ENCODE results near the gene PER2.

The PER2 gene

DNA sequence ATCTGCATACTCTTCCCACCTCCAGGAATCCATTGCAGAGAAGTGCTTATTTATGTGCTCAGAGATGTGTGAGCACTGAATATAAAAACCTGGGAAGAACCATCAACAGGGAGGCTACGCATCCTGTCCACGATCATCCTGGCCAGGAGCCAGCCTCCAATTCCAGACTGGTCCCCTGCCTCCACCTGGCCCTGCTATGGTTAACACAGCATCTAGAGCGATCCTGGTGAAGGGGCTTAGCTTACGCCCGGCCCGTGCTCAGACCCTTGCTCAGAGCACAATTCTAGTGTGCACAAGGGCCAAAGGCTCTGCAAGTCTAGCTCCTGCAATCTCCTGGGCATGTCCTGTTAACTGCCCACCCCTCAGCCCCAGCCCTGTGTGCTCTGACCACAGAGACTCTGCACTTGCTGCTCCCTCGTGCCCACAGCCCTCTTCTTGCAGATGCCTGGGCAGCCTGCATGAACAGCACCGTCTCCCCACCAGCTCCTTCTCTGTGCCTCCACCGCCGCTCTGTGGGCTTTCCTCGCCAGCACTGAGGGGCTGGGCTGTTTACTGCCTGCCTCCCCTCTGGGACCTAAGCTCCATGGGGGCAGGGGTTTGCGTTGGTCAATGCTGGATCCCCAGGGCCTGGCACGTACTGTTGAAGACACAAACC is 6.5 kb downstream of the PER2 start:
- Histone ChIP-seq H3K36me3 (replicated peaks; ENCODE audit: low read depth, low read length) (no peaks in the 10 kb centered on the region), H3K9ac (ENCODE audit: low read length) (no peak overlapping the region), H2AFZ (ENCODE audit: low read depth, low read length) (no peak overlapping the region), H4K20me1 (ENCODE audit: insufficient read depth, low read length) (peaks cover 3% of the 10 kb centered on the region; the same call in 1 of the 2 replicates), H3K27me3 (ENCODE audit: low read depth, low read length) (no peaks in the 10 kb centered on the region), H3K79me2 (ENCODE audit: low read length) (peaks cover 83% of the 10 kb centered on the region), H3K4me2 (ENCODE audit: low read length) (no peak overlapping the region), H3K4me1 (ENCODE audit: low read length) (peaks cover 2% of the 10 kb centered on the region; the same call in 1 of the 2 replicates), H3K4me3 (ENCODE audit: low read length) (no peak overlapping the region), H3K9me3 (ENCODE audit: insufficient read depth, low read length) (no peaks in the 10 kb centered on the region), H3K27ac (ENCODE audit: low read length) (no peak overlapping the region)
- TF ChIP-seq, protein P1, sequence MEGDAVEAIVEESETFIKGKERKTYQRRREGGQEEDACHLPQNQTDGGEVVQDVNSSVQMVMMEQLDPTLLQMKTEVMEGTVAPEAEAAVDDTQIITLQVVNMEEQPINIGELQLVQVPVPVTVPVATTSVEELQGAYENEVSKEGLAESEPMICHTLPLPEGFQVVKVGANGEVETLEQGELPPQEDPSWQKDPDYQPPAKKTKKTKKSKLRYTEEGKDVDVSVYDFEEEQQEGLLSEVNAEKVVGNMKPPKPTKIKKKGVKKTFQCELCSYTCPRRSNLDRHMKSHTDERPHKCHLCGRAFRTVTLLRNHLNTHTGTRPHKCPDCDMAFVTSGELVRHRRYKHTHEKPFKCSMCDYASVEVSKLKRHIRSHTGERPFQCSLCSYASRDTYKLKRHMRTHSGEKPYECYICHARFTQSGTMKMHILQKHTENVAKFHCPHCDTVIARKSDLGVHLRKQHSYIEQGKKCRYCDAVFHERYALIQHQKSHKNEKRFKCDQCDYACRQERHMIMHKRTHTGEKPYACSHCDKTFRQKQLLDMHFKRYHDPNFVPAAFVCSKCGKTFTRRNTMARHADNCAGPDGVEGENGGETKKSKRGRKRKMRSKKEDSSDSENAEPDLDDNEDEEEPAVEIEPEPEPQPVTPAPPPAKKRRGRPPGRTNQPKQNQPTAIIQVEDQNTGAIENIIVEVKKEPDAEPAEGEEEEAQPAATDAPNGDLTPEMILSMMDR (IDR thresholded peaks at IDR 0.05; ENCODE audit: low read depth, low read length): no peak
- no peak for TF ChIP-seq EZH2phosphoT487 (IDR thresholded peaks at IDR 0.05; ENCODE audit: low read depth)

DNA sequence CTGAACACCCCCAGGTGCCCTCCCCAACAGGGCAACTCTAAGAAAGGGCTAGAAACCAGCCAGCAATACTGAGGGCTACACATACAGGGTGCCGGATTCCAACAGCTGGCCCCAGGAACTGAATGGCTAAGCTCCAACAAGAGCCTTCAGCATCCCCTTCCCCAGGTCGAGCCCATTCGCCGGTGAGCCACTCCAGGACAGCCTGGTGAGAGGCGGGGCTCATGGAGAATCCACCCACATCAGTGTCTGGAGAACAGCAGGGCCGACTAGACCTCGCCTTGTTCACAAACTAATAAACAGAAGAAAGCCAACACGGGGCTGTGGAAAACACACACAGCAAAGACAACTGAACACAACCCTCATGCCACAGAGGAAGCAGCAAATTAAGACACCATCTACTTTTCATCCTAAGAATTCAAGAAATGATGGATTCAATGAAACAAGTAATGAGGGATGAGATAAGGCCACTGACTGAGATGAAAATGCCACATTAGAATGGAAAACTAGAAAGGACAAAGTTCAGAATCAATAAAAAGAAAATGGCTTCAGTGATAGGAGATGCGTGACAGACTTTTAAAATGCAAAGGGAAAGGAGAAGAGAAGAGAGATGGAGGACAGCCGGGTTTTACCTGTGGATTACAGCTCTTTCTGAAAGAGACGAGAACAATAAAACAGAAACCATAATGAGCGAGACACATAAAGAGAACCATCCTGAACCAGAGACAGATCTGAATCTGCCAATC is 8.2 kb downstream of the PER2 start:
- H3K9ac ChIP-seq (ENCODE audit: low read length): no peak overlapping the region
- H3K4me2 ChIP-seq (ENCODE audit: low read length): no peak overlapping the region
- no peaks in the 10 kb centered on the region for H3K36me3 ChIP-seq (replicated peaks; ENCODE audit: low read depth, low read length)
- H2AFZ ChIP-seq (ENCODE audit: low read depth, low read length): no peak overlapping the region
- H4K20me1 ChIP-seq (ENCODE audit: insufficient read depth, low read length): peaks cover 3% of the 10 kb centered on the region; the same call in 1 of the 2 replicates
- no peak overlapping the region for H3K4me3 ChIP-seq (ENCODE audit: low read length)
- no peak overlapping the region for H3K27ac ChIP-seq (ENCODE audit: low read length)
- H3K9me3 ChIP-seq (ENCODE audit: insufficient read depth, low read length): no peaks in the 10 kb centered on the region
- no peaks in the 10 kb centered on the region for H3K4me1 ChIP-seq (ENCODE audit: low read length)
- H3K27me3 ChIP-seq (ENCODE audit: low read depth, low read length): no peaks in the 10 kb centered on the region
- H3K79me2 ChIP-seq (ENCODE audit: low read length): peaks cover 66% of the 10 kb centered on the region
- TF ChIP-seq EZH2phosphoT487 (IDR thresholded peaks at IDR 0.05; ENCODE audit: low read depth): no peak

DNA sequence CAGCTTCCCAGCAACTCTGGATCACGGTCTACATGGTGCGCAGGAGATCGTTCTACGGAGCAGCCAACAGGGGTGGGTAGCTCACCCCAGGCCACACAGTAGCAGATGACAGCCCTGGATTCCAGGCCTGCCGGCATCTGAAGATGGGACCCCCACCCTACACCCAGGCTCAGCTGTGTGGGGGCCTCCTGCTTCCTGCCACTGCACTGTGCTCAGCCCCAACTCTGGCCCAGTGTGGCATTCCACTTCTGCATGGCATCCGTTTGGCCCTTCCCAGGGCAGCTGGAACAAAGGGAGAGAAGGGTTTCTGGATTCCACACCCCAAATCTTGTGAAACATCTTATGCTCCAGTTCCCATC is 9.1 kb downstream of the PER2 start:
- no peaks in the 10 kb centered on the region; the same call in 1 of the 2 replicates for H4K20me1 ChIP-seq (ENCODE audit: insufficient read depth, low read length)
- no peaks in the 10 kb centered on the region for H3K27me3 ChIP-seq (ENCODE audit: low read depth, low read length)
- H3K79me2 ChIP-seq (ENCODE audit: low read length): peaks cover 58% of the 10 kb centered on the region
- no peaks in the 10 kb centered on the region for H3K36me3 ChIP-seq (replicated peaks; ENCODE audit: low read depth, low read length)
- no peak overlapping the region for H3K4me2 ChIP-seq (ENCODE audit: low read length)
- H3K9me3 ChIP-seq (ENCODE audit: insufficient read depth, low read length): no peaks in the 10 kb centered on the region
- no peak overlapping the region for H3K27ac ChIP-seq (ENCODE audit: low read length)
- no peaks in the 10 kb centered on the region for H3K4me1 ChIP-seq (ENCODE audit: low read length)
- no peak overlapping the region for H3K9ac ChIP-seq (ENCODE audit: low read length)
- H2AFZ ChIP-seq (ENCODE audit: low read depth, low read length): no peak overlapping the region
- no peak for TF ChIP-seq EZH2phosphoT487 (IDR thresholded peaks at IDR 0.05; ENCODE audit: low read depth)
- TF ChIP-seq, protein P1 (IDR thresholded peaks at IDR 0.05; ENCODE audit: low read depth, low read length): no peak
- H3K4me3 ChIP-seq (ENCODE audit: low read length): no peak overlapping the region

DNA sequence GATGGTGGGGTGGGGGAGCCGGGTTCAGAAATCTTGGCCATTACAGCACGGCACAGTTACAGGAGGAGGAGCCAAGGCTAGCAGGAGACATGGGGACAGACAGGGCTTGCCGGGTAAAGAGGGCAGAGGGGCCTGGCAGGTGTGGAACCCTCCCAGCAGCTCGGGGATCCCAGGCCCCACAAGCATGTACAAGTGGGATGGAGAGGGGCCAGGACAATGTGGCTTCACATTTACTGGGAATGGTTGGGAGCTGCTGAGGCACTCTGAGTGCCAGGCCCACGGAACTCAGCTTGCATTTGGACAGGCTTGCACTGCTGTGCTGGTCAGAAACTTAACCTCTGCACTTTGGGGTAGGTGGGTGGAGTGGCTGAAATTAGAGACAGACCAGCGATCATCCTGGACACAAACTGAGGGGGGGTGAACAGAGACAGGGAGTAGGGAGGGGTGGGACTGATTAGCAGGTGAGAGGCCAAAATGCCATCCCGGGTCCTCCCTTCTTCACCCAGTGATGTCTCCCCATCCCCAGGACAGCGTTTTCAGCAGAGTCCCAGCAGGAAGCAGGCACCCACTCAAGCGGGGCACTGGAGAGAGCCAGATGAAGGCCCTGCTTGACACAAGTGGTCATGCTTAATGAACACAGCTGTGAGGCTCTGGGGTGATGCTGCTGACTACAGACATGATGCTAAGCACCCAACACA is 9.6 kb downstream of the PER2 start:
- no peak for TF ChIP-seq EZH2phosphoT487 (IDR thresholded peaks at IDR 0.05; ENCODE audit: low read depth)
- TF ChIP-seq, protein P1 (IDR thresholded peaks at IDR 0.05; ENCODE audit: low read depth, low read length): no peak
- Histone ChIP-seq H3K9ac (ENCODE audit: low read length) (no peak overlapping the region), H3K9me3 (ENCODE audit: insufficient read depth, low read length) (no peaks in the 10 kb centered on the region), H3K27me3 (ENCODE audit: low read depth, low read length) (no peaks in the 10 kb centered on the region), H4K20me1 (ENCODE audit: insufficient read depth, low read length) (no peaks in the 10 kb centered on the region; the same call in 1 of the 2 replicates), H3K36me3 (replicated peaks; ENCODE audit: low read depth, low read length) (no peaks in the 10 kb centered on the region), H3K4me3 (ENCODE audit: low read length) (no peak overlapping the region), H2AFZ (ENCODE audit: low read depth, low read length) (no peak overlapping the region), H3K79me2 (ENCODE audit: low read length) (peaks cover 54% of the 10 kb centered on the region), H3K4me2 (ENCODE audit: low read length) (no peak overlapping the region), H3K4me1 (ENCODE audit: low read length) (no peaks in the 10 kb centered on the region), H3K27ac (ENCODE audit: low read length) (no peak overlapping the region)
